Suprapubic skin (tissue), 4 donors: ENCODE results near the gene KCNB1.

Source experiments
- CTCF ChIP-seq, 2 donors: fragments of 200-600 bp in 1 of 2; fragments of 450-650 bp in 1 of 2; sonication (generic) in 1 of 2; IDR thresholded peaks; one replicate each; pipeline ENCODE4 v1.5.1; 2016 to 2019; ENCODE audit warnings: antibody characterized with exemption in 2 of 2, mild to moderate bottlenecking in 1 of 2, moderate library complexity in 1 of 2
- POLR2A ChIP-seq, 2 donors: fragments of 450-650 bp; IDR thresholded peaks; one replicate each; pipeline ENCODE4 v1.6.1; 2017; ENCODE audit warnings: antibody characterized with exemption in 2 of 2, mild to moderate bottlenecking in 2 of 2, moderate library complexity in 2 of 2
- POLR2AphosphoS5 ChIP-seq, 3 donors: sonication (generic); formaldehyde crosslinking; IDR thresholded peaks; one replicate each; pipeline ENCODE4 v1.6.1; 2017; ENCODE audit warnings: antibody characterized with exemption in 3 of 3

GRCh38 chr20:49448917-49449316 is 33.6 kb downstream of the KCNB1 start:
- TF ChIP-seq POLR2AphosphoS5 (IDR thresholded peaks at IDR 0.05) (no peak), CTCF (IDR thresholded peaks at IDR 0.05) (no peak), POLR2A (IDR thresholded peaks at IDR 0.05) (no peak)
